ENCODE data around the gene BICRA. TPM values are rescaled to one million over a fixed set of nuclear protein-coding genes. Genes with fewer than 3 reads are reported as not detected.

The BICRA gene
- total and polyA plus RNA-seq, 9 of the 15 experiments (the other 6 are each of a cell fraction or from before 2014, with no cell fraction given): 0.01 to 8.8 (median 1.2) TPM

DNA sequence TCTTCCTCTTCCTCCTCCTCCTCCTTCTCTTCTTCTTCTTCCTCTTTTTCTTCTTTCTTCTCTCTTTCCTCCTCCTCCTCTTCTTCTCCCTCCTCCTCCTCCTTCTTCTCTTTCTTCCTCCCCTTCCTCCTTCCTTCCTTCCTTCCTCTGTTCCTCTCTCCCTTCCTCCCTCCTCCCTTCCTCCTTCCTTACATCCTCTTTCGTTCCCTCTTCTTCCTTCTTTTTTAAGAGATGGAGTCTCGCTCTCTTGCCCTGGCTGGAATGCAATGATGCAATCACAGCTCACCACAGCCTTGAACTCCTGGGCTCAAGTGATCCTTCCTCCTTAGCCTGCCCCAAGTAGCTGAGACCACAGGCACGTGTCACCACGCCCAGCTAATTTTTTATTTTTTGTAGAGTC lies 117.5 kb downstream of the BICRA start (continued):
- TF ChIP-seq NBN (IDR thresholded peaks at IDR 0.05; ENCODE audit: low read depth) (0 out of 2 replicates have a peak, but pooled peaks have one; percentile 64), TEAD1 (CRISPR knock-in tag; IDR thresholded peaks at IDR 0.05) (peak in 1 of 2 experiments; percentile 79; a peak in 1 of 4 replicates), TRIM25 (IDR thresholded peaks at IDR 0.05; ENCODE audit: borderline replicate concordance) (peak; percentile 83; the same call in 1 of the 2 replicates), SRSF9 (IDR thresholded peaks at IDR 0.05; ENCODE audit: borderline replicate concordance, low read depth, low read length) (no peak), CTBP1 (IDR thresholded peaks at IDR 0.05; ENCODE audit: borderline replicate concordance) (no peak), TAF7 (tag; IDR thresholded peaks at IDR 0.05) (no peak), ARID1B (IDR thresholded peaks at IDR 0.05) (peak; percentile 39; the same call in 1 of the 2 replicates)
- TF ChIP-seq, protein P1, sequence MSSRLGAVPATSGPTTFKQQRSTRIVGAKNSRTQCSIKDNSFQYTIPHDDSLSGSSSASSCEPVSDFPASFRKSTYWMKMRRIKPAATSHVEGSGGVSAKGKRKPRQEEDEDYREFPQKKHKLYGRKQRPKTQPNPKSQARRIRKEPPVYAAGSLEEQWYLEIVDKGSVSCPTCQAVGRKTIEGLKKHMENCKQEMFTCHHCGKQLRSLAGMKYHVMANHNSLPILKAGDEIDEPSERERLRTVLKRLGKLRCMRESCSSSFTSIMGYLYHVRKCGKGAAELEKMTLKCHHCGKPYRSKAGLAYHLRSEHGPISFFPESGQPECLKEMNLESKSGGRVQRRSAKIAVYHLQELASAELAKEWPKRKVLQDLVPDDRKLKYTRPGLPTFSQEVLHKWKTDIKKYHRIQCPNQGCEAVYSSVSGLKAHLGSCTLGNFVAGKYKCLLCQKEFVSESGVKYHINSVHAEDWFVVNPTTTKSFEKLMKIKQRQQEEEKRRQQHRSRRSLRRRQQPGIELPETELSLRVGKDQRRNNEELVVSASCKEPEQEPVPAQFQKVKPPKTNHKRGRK (tag; IDR thresholded peaks at IDR 0.05): peak; percentile 84

All from K562 (cell line).